Hepatic stellate cell (primary cell): ENCODE data around the gene ELMO1.
"Not testable (repeated sequence)": the region's sequence is repeated elsewhere in the genome, so short reads cannot be mapped to it uniquely, and the experiment has no call there.

Experiments
- DNase-seq: peaks from one replicate; pipeline ENCODE4 v3.0.0; 2011; ENCODE audit warnings: low spot score

Gene ELMO1

GRCh38 chr7:37186753-37187152 lies 261.9 kb downstream of the ELMO1 start:
- no peak for DNase-seq

- DNase-seq = no peak
These were observed 267.1 kb downstream of the ELMO1 start for GRCh38 chr7:37181550-37181932.

- DNase-seq = no peak
These were observed 267.7 kb downstream of the ELMO1 start for GRCh38 chr7:37180828-37181549.

GRCh38 chr7:37176079-37176478 lies 272.6 kb downstream of the ELMO1 start:
- no peak for DNase-seq

GRCh38 chr7:37174460-37174859 lies 274.2 kb downstream of the ELMO1 start:
- DNase-seq = no peak

- no peak for DNase-seq
These were observed 275.0 kb downstream of the ELMO1 start for GRCh38 chr7:37173670-37174069.

- DNase-seq = no peak
These were observed 286.6 kb downstream of the ELMO1 start for GRCh38 chr7:37162106-37162505.

GRCh38 chr7:37160656-37161055 lies 288.0 kb downstream of the ELMO1 start:
- DNase-seq = no peak

- DNase-seq = no peak
These were observed 295.3 kb downstream of the ELMO1 start for GRCh38 chr7:37153376-37153775.

GRCh38 chr7:37151741-37152413 lies 296.8 kb downstream of the ELMO1 start:
- no peak for DNase-seq

GRCh38 chr7:37150856-37151255 lies 297.8 kb downstream of the ELMO1 start:
- DNase-seq = no peak

- no peak for DNase-seq
These were observed 298.5 kb downstream of the ELMO1 start for GRCh38 chr7:37150180-37150579.

- DNase-seq = no peak
These were observed 298.9 kb downstream of the ELMO1 start for GRCh38 chr7:37149773-37150124.

GRCh38 chr7:37149051-37149772 lies 299.5 kb downstream of the ELMO1 start:
- no peak for DNase-seq

GRCh38 chr7:37145682-37146081 lies 303.0 kb downstream of the ELMO1 start:
- no peak for DNase-seq

- DNase-seq = no peak
These were observed 304.2 kb downstream of the ELMO1 start for GRCh38 chr7:37144423-37144822.

- no peak for DNase-seq
These were observed 305.7 kb downstream of the ELMO1 start for GRCh38 chr7:37142958-37143357.

GRCh38 chr7:37141742-37142141 lies 306.9 kb downstream of the ELMO1 start:
- DNase-seq = no peak

- not testable (repeated sequence) for DNase-seq
These were observed 314.8 kb downstream of the ELMO1 start for GRCh38 chr7:37133902-37134301.

- DNase-seq = no peak
These were observed 316.8 kb downstream of the ELMO1 start for GRCh38 chr7:37131855-37132254.

GRCh38 chr7:37129035-37129425 lies 319.6 kb downstream of the ELMO1 start:
- DNase-seq = no peak

GRCh38 chr7:37128327-37129034 lies 320.2 kb downstream of the ELMO1 start:
- no peak for DNase-seq
